Thyroid gland (tissue), 4 donors: ENCODE data around the gene TBL1XR1. TPM values are rescaled to one million over a fixed set of nuclear protein-coding genes. Genes with fewer than 3 reads are reported as not detected.

Experiments used
- DNase-seq, 2 donors: peaks; one replicate each; pipeline ENCODE4 v3.0.0-alpha.2; 2019
- H3K27ac ChIP-seq, 3 donors: fragments of 200-600 bp; sonication (generic); 1 replicate in 2 of 3; 2 replicates in 1 of 3; pipeline ENCODE4 v1.5.1; 2016 to 2019; ENCODE audit warnings: mild to moderate bottlenecking in 1 of 3, moderate library complexity in 1 of 3
- H3K27me3 ChIP-seq: fragments of 200-600 bp; sonication (generic); one replicate; pipeline ENCODE4 v1.5.1; 2019
- H3K36me3 ChIP-seq, 2 donors: fragments of 200-600 bp; sonication (generic); one replicate each; pipeline ENCODE4 v1.5.1; 2016 to 2019
- H3K4me1 ChIP-seq, 2 donors: fragments of 200-600 bp; sonication (generic); one replicate each; pipeline ENCODE4 v1.5.1; 2017 to 2019
- H3K4me3 ChIP-seq, 3 donors: fragments of 200-600 bp; sonication (generic); replicated peaks in 1 of 3; 1 replicate in 2 of 3; 2 replicates in 1 of 3; pipeline ENCODE4 v1.5.1; 2016; ENCODE audit warnings: mild to moderate bottlenecking in 1 of 3
- H3K9me3 ChIP-seq: fragments of 200-600 bp; sonication (generic); one replicate; pipeline ENCODE4 v1.5.1; 2017
- CTCF ChIP-seq, 6 experiments: fragments of 200-600 bp in 3 of 6; fragments of 450-650 bp in 3 of 6; sonication (generic) in 3 of 6; IDR thresholded peaks; one replicate each; pipeline ENCODE4 v1.5.1; 2016 to 2019; ENCODE audit warnings: antibody characterized with exemption in 6 of 6, mild to moderate bottlenecking in 2 of 6, inconsistent platforms in 1 of 6, moderate library complexity in 1 of 6
- POLR2A ChIP-seq, 2 donors: fragments of 450-650 bp; IDR thresholded peaks; one replicate each; pipeline ENCODE4 v1.6.1; 2017; ENCODE audit warnings: antibody characterized with exemption in 2 of 2, mild to moderate bottlenecking in 2 of 2, moderate library complexity in 1 of 2
- WGBS, 2 donors: methylation state at CpG; one replicate each; pipeline ENCODE4 v1.1.5; 2017; 5-methylcytosine and 5-hydroxymethylcytosine counted together
- intact Hi-C: fragments of 100-400 bp; cut with DNase I; formaldehyde crosslinking; loops from one replicate; pipeline ENCODE4 v1.15.1; 2023
- total RNA-seq, 4 donors: library from RNA; depleted of rRNA; stranded (reverse); fragments of >200 nt; gene quantifications; one replicate each; pipeline ENCODE4 v1.2.3, GENCODE V29; 2016

TBL1XR1 gene
- total RNA-seq, 4 donors from 2014 or later = 164 to 239 (median 195) TPM

- peaks cover 46 to 61% of the 10 kb centered on the region in 2 donors for H3K4me1 ChIP-seq
- intact Hi-C loops = no loop called here
- 87 to 89% methylated on average over 6 of the region's 6 CpGs for WGBS, 2 donors
Measured at GRCh38 chr3:177104299-177104992, 92.8 kb downstream of the TBL1XR1 start.

GRCh38 chr3:177102553-177102952 is 94.7 kb downstream of the TBL1XR1 start:
- TF ChIP-seq CTCF (IDR thresholded peaks at IDR 0.05) (no peak), POLR2A (IDR thresholded peaks at IDR 0.05) (no peak)

More at GRCh38 chr3:177104299-177104992, 92.8 kb downstream of the TBL1XR1 start:
- DNase-seq = no peak
- Histone ChIP-seq H3K27me3 (no peaks in the 10 kb centered on the region), H3K4me3 (no peak overlapping the region), H3K9me3 (no peaks in the 10 kb centered on the region), H3K36me3 (no peaks in the 10 kb centered on the region), H3K27ac (peak overlapping the region in 1 of 3 donors; percentile 15)
- TF ChIP-seq CTCF (IDR thresholded peaks at IDR 0.05) (no peak), POLR2A (IDR thresholded peaks at IDR 0.05) (no peak)

GRCh38 chr3:177098551-177098950 is 98.7 kb downstream of the TBL1XR1 start:
- Histone ChIP-seq H3K36me3 (no peaks in the 10 kb centered on the region), H3K4me1 (peaks cover 29 to 31% of the 10 kb centered on the region in 2 donors), H3K27me3 (no peaks in the 10 kb centered on the region), H3K27ac (no peak overlapping the region), H3K9me3 (no peaks in the 10 kb centered on the region), H3K4me3 (no peak overlapping the region)
- TF ChIP-seq POLR2A (IDR thresholded peaks at IDR 0.05) (no peak), CTCF (IDR thresholded peaks at IDR 0.05) (no peak)
- 42 to 46% methylated on average over 2 of the region's 2 CpGs for WGBS, 2 donors
- no peak for DNase-seq
- intact Hi-C loops = no loop called here

More at GRCh38 chr3:177102553-177102952, 94.7 kb downstream of the TBL1XR1 start:
- Histone ChIP-seq H3K4me1 (peaks cover 50 to 61% of the 10 kb centered on the region in 2 donors), H3K9me3 (no peaks in the 10 kb centered on the region), H3K4me3 (no peak overlapping the region), H3K27ac (peak overlapping the region in 1 of 3 donors; percentile 26), H3K36me3 (no peaks in the 10 kb centered on the region), H3K27me3 (no peaks in the 10 kb centered on the region)
- 41 to 44% methylated on average over 3 of the region's 3 CpGs for WGBS, 2 donors
- no peak for DNase-seq
- intact Hi-C loops = no loop called here

- TF ChIP-seq CTCF (IDR thresholded peaks at IDR 0.05) (no peak), POLR2A (IDR thresholded peaks at IDR 0.05) (no peak)
- intact Hi-C loops = no loop called here
- Histone ChIP-seq H3K4me3 (no peak overlapping the region), H3K27me3 (no peaks in the 10 kb centered on the region), H3K9me3 (no peaks in the 10 kb centered on the region), H3K4me1 (peaks cover 19 to 22% of the 10 kb centered on the region in 2 donors), H3K27ac (peak overlapping the region in 1 of 3 donors; percentile 21), H3K36me3 (no peaks in the 10 kb centered on the region)
- no peak for DNase-seq
- WGBS, 2 donors = 55 to 63% methylated on average over 1 of the region's 1 CpG
Measured at GRCh38 chr3:177096615-177097014, 100.7 kb downstream of the TBL1XR1 start.

- TF ChIP-seq POLR2A (IDR thresholded peaks at IDR 0.05) = no peak
- TF ChIP-seq CTCF (IDR thresholded peaks at IDR 0.05) = no peak
- H3K27ac ChIP-seq = no peak overlapping the region
Measured at GRCh38 chr3:177093966-177094365, 103.3 kb downstream of the TBL1XR1 start.

More at GRCh38 chr3:177093966-177094365, 103.3 kb downstream of the TBL1XR1 start:
- no peaks in the 10 kb centered on the region for H3K36me3 ChIP-seq
- H3K27me3 ChIP-seq = no peaks in the 10 kb centered on the region
- intact Hi-C loops = no loop called here
- no peak overlapping the region for H3K4me3 ChIP-seq
- H3K4me1 ChIP-seq = peaks cover 14 to 22% of the 10 kb centered on the region in 2 donors
- H3K9me3 ChIP-seq = no peaks in the 10 kb centered on the region
- DNase-seq = no peak
